Measurements from ENCODE around the gene ZNF695. TPM values are rescaled to one million over a fixed set of nuclear protein-coding genes. Genes with fewer than 3 reads are reported as not detected.

The ZNF695 gene
- polyA plus RNA-seq, 1 of the 3 experiments (the other 2 are of a cell fraction): 3.2 TPM

DNA sequence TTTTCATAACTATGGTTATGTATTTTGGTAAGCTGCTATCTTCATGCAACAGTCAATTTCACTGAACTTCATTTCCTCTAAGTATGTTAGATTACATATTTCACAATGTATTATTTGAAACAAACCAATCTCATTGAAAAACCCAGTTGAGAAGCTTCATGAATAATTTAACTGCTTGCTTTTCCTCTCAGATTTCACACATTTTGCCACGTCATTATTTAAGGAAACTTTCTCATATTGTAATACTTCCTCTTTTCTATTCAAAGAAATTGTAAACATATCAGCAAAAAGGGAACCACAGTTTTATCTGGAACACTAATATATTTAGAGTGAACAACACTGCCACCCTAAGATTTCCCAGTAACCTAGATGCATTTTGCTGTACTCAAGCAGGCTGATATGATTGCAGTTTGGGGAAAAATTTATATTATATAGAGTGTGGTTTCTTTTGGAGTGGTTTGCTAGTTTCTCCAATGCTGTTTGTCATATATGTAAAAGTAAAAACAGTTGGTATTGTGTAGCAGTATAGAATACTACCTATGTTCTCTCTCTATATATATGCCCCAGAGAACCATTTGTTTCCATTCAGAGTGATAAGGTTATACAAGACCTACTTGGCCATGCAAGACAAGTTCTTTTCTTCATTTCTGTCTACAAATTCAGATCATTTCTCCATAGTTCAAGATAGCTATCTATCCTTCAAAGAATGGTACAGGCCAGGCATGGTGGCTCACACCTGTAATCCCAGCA lies 47.7 kb downstream of the ZNF695 start:
- H3K79me2 ChIP-seq (ENCODE audit: insufficient read depth): no peaks in the 10 kb centered on the region
- no peaks in the 10 kb centered on the region for H3F3A ChIP-seq (replicated peaks; ENCODE audit: insufficient read depth)
- no peak overlapping the region for H3K27ac ChIP-seq (ENCODE audit: low read depth in 2 of 2, low read length in 1 of 2)
- no peaks in the 10 kb centered on the region for H3K4me1 ChIP-seq (ENCODE audit: control insufficient read depth in 1 of 2, insufficient read depth in 2 of 2, low read depth in 1 of 2, low read length in 1 of 2)
- no peaks in the 10 kb centered on the region for H3K27me3 ChIP-seq (ENCODE audit: insufficient read depth)
- H3K36me3 ChIP-seq (replicated peaks in 1 of 2; ENCODE audit: control insufficient read depth in 1 of 2, insufficient read depth in 2 of 2, low read length in 1 of 2): no peaks in the 10 kb centered on the region
- no peaks in the 10 kb centered on the region for H3K9me2 ChIP-seq
- no peaks in the 10 kb centered on the region for H3K9me3 ChIP-seq
- DNase-seq: no peak
- no peak overlapping the region for H3K4me3 ChIP-seq (ENCODE audit: low read depth in 2 of 2, low read length in 1 of 2)
- WGBS (ENCODE audit: low lambda C conversion rate): 74% methylated on average over 1 of the region's 1 CpG
- ChIA-PET POLR2A (no interaction called here), CTCF (interaction anchor here (0.7 to 0.9 kb wide), 2 partner anchors 10 to 17 kb away, joined by 3 read pairs; no protein-coding TSS in a partner anchor)
- no peak overlapping the region for H3K9ac ChIP-seq
- H3K4me2 ChIP-seq: no peak overlapping the region
- no peak for TF ChIP-seq EP300 (IDR thresholded peaks at IDR 0.05; ENCODE audit: borderline replicate concordance in 1 of 2, low read depth in 1 of 2, low read length in 1 of 2)
- TF ChIP-seq, protein P1, sequence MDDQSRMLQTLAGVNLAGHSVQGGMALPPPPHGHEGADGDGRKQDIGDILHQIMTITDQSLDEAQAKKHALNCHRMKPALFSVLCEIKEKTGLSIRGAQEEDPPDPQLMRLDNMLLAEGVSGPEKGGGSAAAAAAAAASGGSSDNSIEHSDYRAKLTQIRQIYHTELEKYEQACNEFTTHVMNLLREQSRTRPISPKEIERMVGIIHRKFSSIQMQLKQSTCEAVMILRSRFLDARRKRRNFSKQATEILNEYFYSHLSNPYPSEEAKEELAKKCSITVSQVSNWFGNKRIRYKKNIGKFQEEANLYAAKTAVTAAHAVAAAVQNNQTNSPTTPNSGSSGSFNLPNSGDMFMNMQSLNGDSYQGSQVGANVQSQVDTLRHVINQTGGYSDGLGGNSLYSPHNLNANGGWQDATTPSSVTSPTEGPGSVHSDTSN (IDR thresholded peaks at IDR 0.05): no peak
- no peak for TF ChIP-seq FOXM1 (IDR thresholded peaks at IDR 0.05; ENCODE audit: low read depth)
- TF ChIP-seq, protein P2, sequence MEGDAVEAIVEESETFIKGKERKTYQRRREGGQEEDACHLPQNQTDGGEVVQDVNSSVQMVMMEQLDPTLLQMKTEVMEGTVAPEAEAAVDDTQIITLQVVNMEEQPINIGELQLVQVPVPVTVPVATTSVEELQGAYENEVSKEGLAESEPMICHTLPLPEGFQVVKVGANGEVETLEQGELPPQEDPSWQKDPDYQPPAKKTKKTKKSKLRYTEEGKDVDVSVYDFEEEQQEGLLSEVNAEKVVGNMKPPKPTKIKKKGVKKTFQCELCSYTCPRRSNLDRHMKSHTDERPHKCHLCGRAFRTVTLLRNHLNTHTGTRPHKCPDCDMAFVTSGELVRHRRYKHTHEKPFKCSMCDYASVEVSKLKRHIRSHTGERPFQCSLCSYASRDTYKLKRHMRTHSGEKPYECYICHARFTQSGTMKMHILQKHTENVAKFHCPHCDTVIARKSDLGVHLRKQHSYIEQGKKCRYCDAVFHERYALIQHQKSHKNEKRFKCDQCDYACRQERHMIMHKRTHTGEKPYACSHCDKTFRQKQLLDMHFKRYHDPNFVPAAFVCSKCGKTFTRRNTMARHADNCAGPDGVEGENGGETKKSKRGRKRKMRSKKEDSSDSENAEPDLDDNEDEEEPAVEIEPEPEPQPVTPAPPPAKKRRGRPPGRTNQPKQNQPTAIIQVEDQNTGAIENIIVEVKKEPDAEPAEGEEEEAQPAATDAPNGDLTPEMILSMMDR (IDR thresholded peaks at IDR 0.05): no peak
- no peak for TF ChIP-seq GABPA (IDR thresholded peaks at IDR 0.05; ENCODE audit: low read depth)
- TF ChIP-seq NFIC (IDR thresholded peaks at IDR 0.05; ENCODE audit: borderline replicate concordance): no peak
- no peak for TF ChIP-seq CHD2 (IDR thresholded peaks at IDR 0.05; ENCODE audit: low read length, partially characterized antibody)
- no peak for TF ChIP-seq TCF12 (IDR thresholded peaks at IDR 0.05)
- TF ChIP-seq RCOR1 (IDR thresholded peaks at IDR 0.05; ENCODE audit: low read length): no peak
- TF ChIP-seq RFX5 (IDR thresholded peaks at IDR 0.05; ENCODE audit: low read length): no peak
- TF ChIP-seq EZH2phosphoT487 (IDR thresholded peaks at IDR 0.05; ENCODE audit: borderline replicate concordance, low read depth): no peak
- no peak overlapping the region for H2AFZ ChIP-seq (ENCODE audit: low read depth)
- no peaks in the 10 kb centered on the region for H4K20me1 ChIP-seq (ENCODE audit: insufficient read depth)

DNA sequence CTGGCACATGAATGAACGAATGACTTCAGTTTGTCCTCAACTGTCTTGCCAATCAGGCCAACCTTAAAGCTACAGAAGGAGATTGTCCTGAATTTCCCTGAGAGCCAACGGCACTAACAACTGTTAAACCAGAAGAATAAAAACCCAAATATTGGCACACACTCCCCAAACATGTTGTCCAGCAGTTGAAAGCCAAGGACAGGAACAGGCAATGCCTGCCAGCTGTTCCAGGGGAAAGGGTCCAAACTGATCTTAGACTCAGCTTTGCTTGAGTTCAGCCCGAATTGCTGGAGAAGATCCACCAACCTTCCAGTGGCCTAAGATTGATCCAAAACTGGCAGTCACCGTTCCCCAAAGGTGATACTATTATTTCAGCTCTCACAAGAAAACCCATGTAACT lies 53.7 kb downstream of the ZNF695 start:
- no peaks in the 10 kb centered on the region for H3K9me3 ChIP-seq
- 93% methylated on average over 4 of the region's 4 CpGs for WGBS (ENCODE audit: low lambda C conversion rate)
- no peak overlapping the region for H3K4me3 ChIP-seq (ENCODE audit: low read depth in 2 of 2, low read length in 1 of 2)
- H3K27ac ChIP-seq (ENCODE audit: low read depth in 2 of 2, low read length in 1 of 2): no peak overlapping the region
- no peak overlapping the region for H3K4me2 ChIP-seq
- ChIA-PET CTCF (no interaction called here), POLR2A (no interaction called here)
- no peaks in the 10 kb centered on the region for H4K20me1 ChIP-seq (ENCODE audit: insufficient read depth)
- H3F3A ChIP-seq (replicated peaks; ENCODE audit: insufficient read depth): no peaks in the 10 kb centered on the region
- H3K79me2 ChIP-seq (ENCODE audit: insufficient read depth): no peaks in the 10 kb centered on the region
- no peaks in the 10 kb centered on the region for H3K4me1 ChIP-seq (ENCODE audit: control insufficient read depth in 1 of 2, insufficient read depth in 2 of 2, low read depth in 1 of 2, low read length in 1 of 2)
- no peak overlapping the region for H3K9ac ChIP-seq
- H3K36me3 ChIP-seq (replicated peaks in 1 of 2; ENCODE audit: control insufficient read depth in 1 of 2, insufficient read depth in 2 of 2, low read length in 1 of 2): no peaks in the 10 kb centered on the region
- H3K27me3 ChIP-seq (ENCODE audit: insufficient read depth): no peaks in the 10 kb centered on the region
- DNase-seq: no peak
- H3K9me2 ChIP-seq: no peaks in the 10 kb centered on the region
- H2AFZ ChIP-seq (ENCODE audit: low read depth): no peak overlapping the region
- TF ChIP-seq GABPA (IDR thresholded peaks at IDR 0.05; ENCODE audit: low read depth) (no peak), NFIC (IDR thresholded peaks at IDR 0.05; ENCODE audit: borderline replicate concordance) (no peak), MEF2A (IDR thresholded peaks at IDR 0.05; ENCODE audit: borderline replicate concordance, low read depth) (no peak), RFX5 (IDR thresholded peaks at IDR 0.05; ENCODE audit: low read length) (no peak), TAF1 (IDR thresholded peaks at IDR 0.05; ENCODE audit: borderline replicate concordance, low read depth, low read length) (no peak), RXRA (IDR thresholded peaks at IDR 0.05; ENCODE audit: borderline replicate concordance, low read depth) (no peak)
- TF ChIP-seq, protein P3, sequence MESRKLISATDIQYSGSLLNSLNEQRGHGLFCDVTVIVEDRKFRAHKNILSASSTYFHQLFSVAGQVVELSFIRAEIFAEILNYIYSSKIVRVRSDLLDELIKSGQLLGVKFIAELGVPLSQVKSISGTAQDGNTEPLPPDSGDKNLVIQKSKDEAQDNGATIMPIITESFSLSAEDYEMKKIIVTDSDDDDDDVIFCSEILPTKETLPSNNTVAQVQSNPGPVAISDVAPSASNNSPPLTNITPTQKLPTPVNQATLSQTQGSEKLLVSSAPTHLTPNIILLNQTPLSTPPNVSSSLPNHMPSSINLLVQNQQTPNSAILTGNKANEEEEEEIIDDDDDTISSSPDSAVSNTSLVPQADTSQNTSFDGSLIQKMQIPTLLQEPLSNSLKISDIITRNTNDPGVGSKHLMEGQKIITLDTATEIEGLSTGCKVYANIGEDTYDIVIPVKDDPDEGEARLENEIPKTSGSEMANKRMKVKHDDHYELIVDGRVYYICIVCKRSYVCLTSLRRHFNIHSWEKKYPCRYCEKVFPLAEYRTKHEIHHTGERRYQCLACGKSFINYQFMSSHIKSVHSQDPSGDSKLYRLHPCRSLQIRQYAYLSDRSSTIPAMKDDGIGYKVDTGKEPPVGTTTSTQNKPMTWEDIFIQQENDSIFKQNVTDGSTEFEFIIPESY (IDR thresholded peaks at IDR 0.05; ENCODE audit: borderline replicate concordance, low read depth): no peak
- TF ChIP-seq, protein P4, sequence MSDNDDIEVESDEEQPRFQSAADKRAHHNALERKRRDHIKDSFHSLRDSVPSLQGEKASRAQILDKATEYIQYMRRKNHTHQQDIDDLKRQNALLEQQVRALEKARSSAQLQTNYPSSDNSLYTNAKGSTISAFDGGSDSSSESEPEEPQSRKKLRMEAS (IDR thresholded peaks at IDR 0.05; ENCODE audit: low read depth): no peak
- TF ChIP-seq, protein P5, sequence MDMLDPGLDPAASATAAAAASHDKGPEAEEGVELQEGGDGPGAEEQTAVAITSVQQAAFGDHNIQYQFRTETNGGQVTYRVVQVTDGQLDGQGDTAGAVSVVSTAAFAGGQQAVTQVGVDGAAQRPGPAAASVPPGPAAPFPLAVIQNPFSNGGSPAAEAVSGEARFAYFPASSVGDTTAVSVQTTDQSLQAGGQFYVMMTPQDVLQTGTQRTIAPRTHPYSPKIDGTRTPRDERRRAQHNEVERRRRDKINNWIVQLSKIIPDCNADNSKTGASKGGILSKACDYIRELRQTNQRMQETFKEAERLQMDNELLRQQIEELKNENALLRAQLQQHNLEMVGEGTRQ (IDR thresholded peaks at IDR 0.05; ENCODE audit: borderline replicate concordance, low read depth, low read length): no peak
- TF ChIP-seq, protein P6, sequence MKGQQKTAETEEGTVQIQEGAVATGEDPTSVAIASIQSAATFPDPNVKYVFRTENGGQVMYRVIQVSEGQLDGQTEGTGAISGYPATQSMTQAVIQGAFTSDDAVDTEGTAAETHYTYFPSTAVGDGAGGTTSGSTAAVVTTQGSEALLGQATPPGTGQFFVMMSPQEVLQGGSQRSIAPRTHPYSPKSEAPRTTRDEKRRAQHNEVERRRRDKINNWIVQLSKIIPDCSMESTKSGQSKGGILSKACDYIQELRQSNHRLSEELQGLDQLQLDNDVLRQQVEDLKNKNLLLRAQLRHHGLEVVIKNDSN (IDR thresholded peaks at IDR 0.05; ENCODE audit: borderline replicate concordance, low read depth): no peak
- TF ChIP-seq, protein P1 (IDR thresholded peaks at IDR 0.05): no peak
